HG03575 (cell line): Measurements from ENCODE around the gene PISD.
"Not testable (repeated sequence)": the region's sequence is repeated elsewhere in the genome, so short reads cannot be mapped to it uniquely, and the experiment has no call there.

Experiments
- ATAC-seq: cut with Tn5 transposase; IDR thresholded peaks from one replicate; pipeline ENCODE4 v1.9.1; 2021; ENCODE audit not compliant: unreplicated experiment, insufficient number of reproducible peaks, low FRiP score; ENCODE audit errors: extremely low read depth

PISD gene

DNA sequence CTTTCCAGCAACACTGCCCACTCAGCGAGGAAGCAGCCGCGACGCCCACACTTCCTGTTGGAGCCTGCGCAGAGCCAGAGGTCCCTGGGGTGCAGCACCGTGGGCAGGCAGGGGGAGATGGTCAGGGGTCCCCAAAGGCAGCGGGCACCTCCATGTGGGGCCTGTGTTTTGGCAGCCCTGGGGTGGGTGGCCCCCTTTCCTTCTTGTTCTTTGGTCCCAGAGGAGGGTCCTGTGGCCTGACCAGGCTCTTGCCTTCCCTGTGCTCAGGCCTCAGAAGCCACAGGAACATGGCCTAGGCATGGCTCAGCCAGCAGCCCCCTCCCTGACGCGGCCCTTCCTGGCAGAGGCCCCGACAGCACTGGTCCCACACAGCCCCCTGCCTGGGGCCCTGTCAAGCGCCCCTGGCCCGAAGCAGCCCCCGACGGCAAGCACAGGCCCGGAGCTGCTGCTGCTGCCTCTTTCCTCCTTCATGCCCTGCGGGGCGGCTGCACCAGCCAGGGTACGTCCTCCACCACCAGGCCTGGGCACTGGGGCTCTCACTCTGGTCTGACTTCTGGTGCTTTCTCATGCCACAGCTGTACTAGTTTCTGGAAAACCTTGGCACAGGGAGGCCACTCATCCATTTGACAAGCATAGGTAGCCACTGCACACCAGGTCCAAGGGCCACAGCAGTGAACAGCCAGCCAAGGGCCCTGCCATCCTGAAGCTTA, 47.1 kb downstream of the PISD start:
- ATAC-seq = no peak

DNA sequence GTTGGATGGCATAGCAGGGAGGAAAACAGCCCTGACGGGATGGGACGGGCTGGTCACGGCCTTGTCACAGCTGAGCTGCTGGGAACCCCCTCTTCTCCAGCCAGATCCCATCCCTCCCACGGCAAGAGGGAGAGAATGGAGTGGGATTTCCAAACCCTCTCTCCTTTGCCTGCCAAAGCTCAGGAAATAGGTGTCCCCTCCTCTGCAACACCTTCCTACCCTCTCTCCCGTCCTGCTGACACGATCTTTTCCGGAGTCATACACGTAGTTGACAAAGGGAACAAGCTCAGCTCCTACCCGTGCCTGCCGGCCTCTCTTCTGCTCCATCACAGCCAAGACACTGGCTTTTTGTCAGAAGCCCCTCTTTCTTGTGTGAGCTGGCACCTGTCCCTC, 48.1 kb downstream of the PISD start:
- no peak for ATAC-seq

DNA sequence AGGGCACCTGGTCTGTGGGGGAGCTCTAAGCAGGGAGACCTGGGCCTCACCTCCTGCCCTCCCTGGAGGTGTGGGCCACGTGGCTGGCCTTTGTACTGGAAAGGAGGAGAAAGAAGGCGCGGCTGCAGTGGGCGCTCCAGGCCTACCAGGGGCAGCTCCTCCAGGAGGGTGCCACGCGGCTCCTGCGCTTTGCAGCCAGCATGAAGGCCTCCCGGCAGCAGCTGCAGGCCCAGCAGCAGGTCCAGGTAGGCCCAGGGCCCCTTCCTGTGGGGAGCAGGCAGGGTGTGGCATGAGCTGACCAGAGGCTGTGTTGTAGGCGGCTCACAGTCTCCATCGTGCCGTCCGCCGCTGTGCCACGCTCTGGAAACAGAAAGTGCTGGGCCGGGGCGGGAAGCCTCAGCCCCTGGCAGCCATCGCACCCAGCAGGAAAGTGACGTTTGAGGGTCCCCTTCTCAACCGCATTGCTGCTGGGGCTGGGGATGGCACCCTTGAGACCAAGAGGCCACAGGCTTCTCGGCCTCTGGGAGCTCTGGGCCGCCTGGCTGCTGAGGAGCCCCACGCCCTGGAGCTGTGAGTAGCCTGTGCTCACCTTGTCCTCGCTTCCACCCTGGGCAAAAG, 48.6 kb downstream of the PISD start:
- no peak for ATAC-seq

DNA sequence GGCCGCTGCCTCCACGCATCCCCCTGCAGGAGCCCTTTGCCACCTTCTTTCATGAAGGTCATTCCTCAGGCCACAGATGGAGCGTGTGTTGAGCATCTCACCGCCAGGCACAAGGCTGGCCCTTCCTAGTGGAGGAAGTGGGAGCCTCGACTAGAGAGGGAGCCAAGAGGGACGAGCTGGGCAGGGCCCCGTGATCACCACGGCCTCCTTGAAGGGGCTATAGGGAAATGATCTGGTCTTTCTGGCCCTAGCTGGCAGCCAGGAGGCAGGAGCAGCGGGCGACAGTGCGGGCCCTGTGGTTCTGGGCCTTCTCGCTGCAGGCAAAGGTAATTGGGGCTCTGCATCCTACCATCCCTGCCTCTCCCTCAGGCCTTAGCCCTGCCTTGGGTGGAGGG, 49.1 kb downstream of the PISD start:
- no peak for ATAC-seq

DNA sequence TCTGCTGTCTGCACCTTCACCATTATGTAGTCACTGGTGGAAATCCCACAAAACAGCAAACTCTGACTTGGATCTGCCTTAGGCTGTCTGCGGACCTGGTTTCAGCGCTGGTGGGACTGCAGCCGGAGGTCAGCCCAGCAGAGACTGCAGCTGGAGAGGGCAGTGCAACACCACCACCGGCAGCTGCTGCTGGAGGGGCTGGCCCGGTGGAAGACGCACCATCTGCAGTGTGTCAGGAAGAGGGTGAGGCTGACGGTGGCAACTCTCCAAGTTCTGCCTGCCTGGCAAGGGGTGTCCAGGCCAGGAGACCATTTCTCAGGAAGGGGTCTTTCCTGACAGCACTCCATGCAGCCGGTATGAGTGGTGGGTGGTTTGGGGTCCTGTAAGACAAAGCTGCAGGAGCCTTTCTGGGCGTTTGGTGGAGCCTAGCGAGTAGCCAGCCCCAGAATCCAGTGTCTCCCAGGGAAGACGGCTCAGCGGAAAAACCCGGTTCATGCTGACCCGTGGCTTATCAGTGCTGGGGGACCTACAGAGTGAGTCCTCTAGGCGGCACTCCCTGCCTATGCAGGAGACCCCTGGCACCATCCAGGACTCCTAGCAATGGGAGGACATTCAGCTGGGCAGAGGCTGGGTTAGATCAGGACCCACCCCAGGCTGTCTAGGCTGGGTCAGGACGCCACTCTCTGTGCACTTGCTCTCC, 50.8 kb downstream of the PISD start:
- no peak for ATAC-seq

DNA sequence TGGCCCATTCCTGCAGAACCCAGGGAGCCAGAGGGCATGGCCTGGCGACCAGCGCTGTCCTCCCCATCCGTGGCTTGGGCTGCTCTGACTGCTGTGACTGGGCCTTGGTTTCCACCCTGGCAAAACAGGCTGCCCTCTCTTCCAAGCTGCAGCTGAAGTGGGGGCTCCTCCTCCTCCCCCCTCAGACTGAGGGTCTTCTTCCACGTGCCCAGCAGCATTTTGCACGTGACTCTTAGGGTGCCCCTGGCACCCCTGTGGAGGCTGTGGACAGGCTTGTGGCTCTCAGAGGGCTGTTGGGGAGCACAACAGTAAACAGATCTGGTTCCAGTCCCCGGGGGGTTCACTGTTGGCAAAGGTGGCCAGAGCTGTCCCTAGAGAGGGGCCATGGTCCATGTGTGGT, 51.4 kb downstream of the PISD start:
- ATAC-seq = no peak

DNA sequence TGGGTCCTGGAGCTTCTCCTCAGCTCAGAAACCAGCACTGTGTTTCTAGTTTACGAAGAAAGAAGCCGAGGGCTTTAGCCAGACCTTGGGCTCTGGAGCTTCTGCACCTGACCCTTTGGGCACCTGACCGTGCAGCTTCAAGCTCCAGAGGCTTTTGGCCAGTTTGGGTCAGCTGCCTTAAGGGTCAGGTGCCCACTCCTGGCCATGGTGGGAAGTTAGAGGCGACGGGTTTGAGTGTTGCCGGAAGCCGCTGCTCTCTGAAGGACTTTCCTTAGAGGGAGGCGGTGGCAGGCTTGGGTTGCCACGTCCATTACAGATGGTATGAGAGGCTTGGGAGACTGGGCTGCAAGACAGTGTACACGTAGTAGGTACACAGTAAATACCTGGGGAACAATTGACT, 52.3 kb downstream of the PISD start:
- ATAC-seq = no peak

DNA sequence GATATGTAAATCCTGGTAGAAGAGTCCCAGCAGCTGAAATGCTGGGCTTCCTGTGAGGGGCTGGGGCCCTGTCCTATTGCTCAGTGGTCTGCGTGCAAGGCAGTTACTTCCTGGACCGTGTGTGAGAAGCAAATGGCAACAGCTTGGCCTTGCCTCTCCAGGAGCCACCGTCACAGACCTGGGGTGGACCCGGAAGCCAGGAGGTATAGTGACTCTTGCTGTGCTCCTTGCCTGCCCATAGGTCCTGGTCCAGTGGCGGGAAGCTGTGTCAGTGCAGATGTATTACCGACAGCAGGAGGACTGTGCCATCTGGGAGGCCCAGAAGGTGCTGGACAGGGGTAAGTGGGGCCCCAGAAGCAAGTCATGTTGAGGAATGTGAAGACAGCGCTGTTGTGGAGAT, 54.3 kb downstream of the PISD start:
- no peak for ATAC-seq

DNA sequence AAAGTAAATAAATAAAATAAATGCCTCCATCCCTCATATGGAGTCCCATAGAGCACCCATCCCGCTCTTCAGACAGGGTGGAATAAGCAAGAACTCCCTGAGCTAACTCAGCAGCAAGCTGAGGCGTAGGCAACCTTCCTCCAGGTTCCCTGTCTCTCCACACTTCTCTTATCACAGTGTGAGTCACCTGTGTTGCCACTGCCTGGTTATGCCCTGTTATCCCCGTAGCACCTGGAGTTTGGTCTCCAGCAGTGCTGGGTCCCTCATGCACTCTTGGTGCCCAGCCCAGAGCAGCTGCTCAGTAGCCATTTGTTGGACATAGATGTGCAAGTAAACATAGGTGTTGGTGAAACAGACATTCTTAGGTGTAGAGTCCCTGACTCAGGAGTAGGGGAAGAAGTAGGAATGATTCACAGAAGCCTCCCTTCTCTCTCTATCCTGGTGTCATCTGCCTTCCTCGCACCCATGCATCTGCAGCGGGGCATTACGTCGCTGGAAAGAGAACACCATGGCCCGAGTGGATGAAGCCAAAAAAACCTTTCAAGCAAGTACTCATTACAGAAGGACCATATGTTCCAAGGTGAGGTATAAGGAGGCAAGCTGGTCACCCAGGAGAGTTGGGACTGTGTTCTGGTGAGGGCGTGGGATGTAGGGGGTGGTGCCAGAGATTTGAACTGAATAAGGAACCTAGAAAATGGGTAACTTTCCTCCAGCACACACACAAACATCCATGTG, 56.0 kb downstream of the PISD start:
- ATAC-seq = no peak

GRCh38 chr22:31604746-31605705, 57.0 kb downstream of the PISD start:
- ATAC-seq = no peak

DNA sequence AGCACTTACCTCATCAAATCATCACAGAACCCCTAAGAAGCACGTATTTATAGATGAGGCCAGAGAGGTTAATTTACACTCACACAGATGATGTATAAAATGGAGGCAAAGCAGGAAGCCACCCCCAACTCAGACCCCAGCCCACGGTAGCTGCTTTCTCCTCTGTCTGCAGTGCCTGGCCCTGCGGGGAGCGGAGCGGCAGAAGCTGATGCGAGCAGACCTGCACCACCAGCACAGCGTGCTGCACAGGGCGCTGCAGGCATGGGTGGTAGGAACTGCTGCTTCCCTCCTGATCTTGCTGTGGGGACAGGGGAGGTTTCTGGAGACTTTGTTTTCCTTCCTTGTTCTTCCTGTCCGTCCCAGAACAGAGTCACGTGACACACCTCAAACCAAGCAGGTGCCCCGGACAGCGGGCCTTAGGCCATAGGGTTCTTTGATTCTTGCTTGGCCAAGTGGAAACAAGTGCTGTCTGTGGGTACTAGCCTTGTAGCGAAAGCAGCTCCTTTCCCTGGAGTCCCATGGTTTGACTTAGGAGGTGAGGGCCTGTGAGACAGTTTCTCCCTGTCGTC, 57.8 kb downstream of the PISD start:
- no peak for ATAC-seq

GRCh38 chr22:31603574-31603973, 58.4 kb downstream of the PISD start:
- no peak for ATAC-seq

GRCh38 chr22:31603081-31603525, 58.9 kb downstream of the PISD start:
- ATAC-seq = no peak

DNA sequence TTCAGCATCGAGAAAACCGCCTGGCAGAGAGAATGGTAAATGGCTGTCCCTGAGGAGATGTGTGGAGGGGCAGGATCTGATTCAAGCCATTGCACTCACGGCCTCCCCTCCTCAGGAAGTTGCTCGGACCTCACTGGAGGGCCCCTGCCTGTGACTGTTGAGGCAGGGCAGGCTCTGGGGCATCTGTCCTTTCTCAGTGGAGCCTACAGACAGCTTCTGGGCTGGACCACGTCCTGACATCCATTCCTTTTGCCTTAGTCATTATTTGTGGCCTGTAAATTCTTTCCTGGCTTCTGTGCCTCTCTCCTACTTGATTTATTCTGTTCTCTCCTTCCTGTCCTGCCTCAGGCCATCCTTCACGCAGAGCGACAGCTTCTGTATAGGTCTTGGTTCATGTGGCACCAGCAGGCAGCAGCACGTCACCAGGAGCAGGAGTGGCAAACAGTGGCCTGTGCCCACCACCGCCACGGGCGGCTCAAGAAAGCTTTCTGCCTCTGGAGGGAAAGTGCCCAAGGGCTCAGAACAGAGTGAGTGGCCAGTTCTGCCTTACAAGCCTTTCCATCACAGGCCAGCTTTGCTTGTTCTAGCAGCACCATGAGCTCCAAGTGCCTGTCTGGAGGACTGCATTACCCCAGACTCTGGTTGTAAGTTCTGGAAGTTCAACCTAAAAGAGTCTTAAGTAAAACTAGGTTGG, 59.6 kb downstream of the PISD start:
- no peak for ATAC-seq

DNA sequence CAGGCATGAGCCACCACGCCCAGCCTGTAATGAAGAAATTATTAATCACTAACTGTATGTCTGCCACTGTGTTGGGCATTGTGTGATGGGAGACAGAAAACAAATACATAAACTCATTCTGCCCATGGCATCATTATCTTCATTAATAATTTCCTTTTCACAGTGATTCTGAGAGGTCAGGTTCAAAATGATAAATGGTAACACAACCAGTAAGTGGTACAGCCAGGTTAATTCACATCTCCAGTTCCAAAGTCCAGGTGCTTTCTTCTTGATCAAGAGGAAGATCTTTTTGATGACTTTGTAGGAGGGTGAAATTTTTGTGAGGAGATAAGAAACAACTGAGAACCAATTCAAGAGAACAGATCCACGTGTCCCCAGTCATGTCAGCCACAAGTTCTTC, 66.7 kb downstream of the PISD start:
- no peak for ATAC-seq

DNA sequence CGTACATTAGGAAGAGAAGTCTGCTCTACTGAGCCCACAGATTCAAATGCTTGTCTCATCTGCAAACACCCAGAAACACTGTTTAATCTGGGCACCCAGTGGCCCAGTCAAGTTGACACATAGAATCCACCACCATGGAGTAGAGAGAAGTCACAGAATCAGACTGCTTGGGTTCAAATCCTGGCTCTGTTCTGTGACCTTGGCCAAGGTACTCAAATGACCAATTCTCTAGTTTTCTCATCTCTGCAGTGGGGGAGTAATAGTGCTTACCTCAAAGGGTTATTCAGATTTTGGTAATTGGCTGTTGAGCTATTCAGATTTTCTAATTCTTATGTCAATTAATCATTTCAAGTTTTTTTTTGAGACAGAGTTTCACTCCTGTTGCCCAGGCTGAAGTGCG, 71.9 kb downstream of the PISD start:
- not testable (repeated sequence) for ATAC-seq

GRCh38 chr22:31588970-31589675, 72.9 kb downstream of the PISD start:
- ATAC-seq = no peak
